Endodermal cell (in vitro differentiated cells): ENCODE results near the gene LRR1. TPM values are rescaled to one million over a fixed set of nuclear protein-coding genes. Genes with fewer than 3 reads are reported as not detected.

Experiments used
- DNase-seq: peaks from one replicate; pipeline ENCODE4 v3.0.0-alpha.2; 2017
- H3K27ac ChIP-seq: 2 replicates; pipeline ENCODE4 v1.5.1; 2013; ENCODE audit warnings: mild to moderate bottlenecking, low read depth, low read length, moderate library complexity
- H3K27me3 ChIP-seq: 2 replicates; pipeline ENCODE4 v1.6.1; 2013; ENCODE audit warnings: mild to moderate bottlenecking, low read length, moderate library complexity; ENCODE audit not compliant: insufficient read depth, control insufficient read depth, poor library complexity, severe bottlenecking
- H3K36me3 ChIP-seq: 2 replicates; pipeline ENCODE4 v1.7.0; 2013; ENCODE audit warnings: mild to moderate bottlenecking, low read length, moderate library complexity; ENCODE audit not compliant: control insufficient read depth, insufficient read depth
- H3K4me1 ChIP-seq: one replicate; pipeline ENCODE4 v1.7.0; 2013; ENCODE audit warnings: low read length; ENCODE audit not compliant: control insufficient read depth, insufficient read depth
- H3K4me3 ChIP-seq: 2 replicates; pipeline ENCODE4 v1.5.1; 2013; ENCODE audit warnings: mild to moderate bottlenecking, low read length, moderate library complexity
- H3K9ac ChIP-seq: 2 replicates; pipeline ENCODE4 v1.6.1; 2013; ENCODE audit warnings: mild to moderate bottlenecking, low read length, moderate library complexity; ENCODE audit not compliant: poor library complexity, severe bottlenecking; ENCODE audit errors: extremely low read depth
- H3K9me3 ChIP-seq: 2 replicates; pipeline ENCODE4 v1.6.1; 2013; ENCODE audit warnings: mild to moderate bottlenecking, low read length, moderate library complexity; ENCODE audit not compliant: control insufficient read depth
- H3K27ac Mint-ChIP-seq: 2 replicates; pipeline ENCODE4 v1.8.0; 2020; ENCODE audit warnings: mixed read lengths
- H3K27me3 Mint-ChIP-seq: 2 replicates; pipeline ENCODE4 v1.8.0; 2021; ENCODE audit warnings: mild to moderate bottlenecking, mixed read lengths; ENCODE audit not compliant: insufficient read depth
- H3K36me3 Mint-ChIP-seq: 2 replicates; pipeline ENCODE4 v1.8.0; 2020; ENCODE audit warnings: low read depth, mixed read lengths
- H3K4me1 Mint-ChIP-seq: 2 replicates; pipeline ENCODE4 v1.8.0; 2020; ENCODE audit warnings: mixed read lengths
- H3K4me3 Mint-ChIP-seq: 2 replicates; pipeline ENCODE4 v1.8.0; 2020; ENCODE audit warnings: mild to moderate bottlenecking, moderate library complexity, mixed read lengths
- H3K9me3 Mint-ChIP-seq: 2 replicates; pipeline ENCODE4 v1.8.0; 2020; ENCODE audit warnings: mild to moderate bottlenecking, mixed read lengths
- CTCF ChIP-seq: fragments of 200-600 bp; sonication (generic); conservative IDR thresholded peaks from 2 replicates; pipeline ENCODE4 v1.5.0; 2021; ENCODE audit warnings: antibody characterized with exemption, mild to moderate bottlenecking
- WGBS, 2 experiments: methylation state at CpG; one replicate each; pipeline versions ENCODE4 v1.1.5 to v1.1.7; 2013; ENCODE audit warnings: missing lambda C conversion rate in 2 of 2, mixed read lengths in 1 of 2; ENCODE audit not compliant: insufficient coverage in 1 of 2, insufficient read length in 1 of 2; 5-methylcytosine and 5-hydroxymethylcytosine counted together
- total RNA-seq, 2 donors: library from RNA; stranded (reverse); fragmentation: NEBNext Ultra II Directional in 1 of 2; extraction: Animal tissue kit (Norgen Biotek cat#: 25700) in 1 of 2; gene quantifications; 2 replicates in 1 of 2; 3 replicates in 1 of 2; pipeline ENCODE4 v1.2.1, GENCODE V29; 2021

Gene LRR1
- total RNA-seq, 2 donors from 2014 or later, result 20.4 to 22.9 TPM

DNA sequence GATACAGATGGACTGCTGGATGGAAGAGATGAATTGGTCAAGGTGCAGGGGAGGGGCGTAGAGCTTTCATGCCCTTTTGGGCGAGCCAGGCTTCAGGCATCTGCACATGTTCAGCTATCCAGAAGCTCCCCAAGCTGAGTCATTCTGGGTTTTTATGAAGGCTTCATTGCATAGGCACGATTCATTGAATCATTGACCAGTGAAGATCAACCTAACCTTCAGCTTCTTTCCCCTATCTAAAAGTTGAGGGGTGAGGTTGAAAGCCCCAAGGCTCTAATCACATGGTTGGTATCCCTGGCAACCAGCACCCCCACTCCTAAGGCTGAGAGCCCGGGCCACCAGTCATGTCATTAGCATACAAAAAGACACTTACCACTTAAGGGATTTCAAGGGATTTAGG lies 48.9 kb upstream of the LRR1 start:
- H3K27me3 Mint-ChIP-seq, result no peaks in the 10 kb centered on the region
- H3K9ac ChIP-seq, result no peak overlapping the region
- H3K4me3 Mint-ChIP-seq, result peak overlapping the region; percentile 26
- H3K9me3 Mint-ChIP-seq, result peaks cover 5% of the 10 kb centered on the region
- no peak for TF ChIP-seq CTCF
- H3K27me3 ChIP-seq, result no peaks in the 10 kb centered on the region
- H3K27ac ChIP-seq, result no peak overlapping the region
- peak overlapping the region; percentile 83 for H3K27ac Mint-ChIP-seq
- H3K4me1 ChIP-seq, result peaks cover 14% of the 10 kb centered on the region
- peaks cover 36% of the 10 kb centered on the region for H3K4me1 Mint-ChIP-seq
- H3K36me3 Mint-ChIP-seq, result peaks cover 5% of the 10 kb centered on the region
- H3K36me3 ChIP-seq, result no peaks in the 10 kb centered on the region
- H3K9me3 ChIP-seq, result peaks cover 3% of the 10 kb centered on the region
- DNase-seq, result peak; percentile 80
- 49 to 63% methylated on average over 3 to 4 of the region's 4 CpGs for WGBS, 2 experiments
- H3K4me3 ChIP-seq, result peak overlapping the region; percentile 47

DNA sequence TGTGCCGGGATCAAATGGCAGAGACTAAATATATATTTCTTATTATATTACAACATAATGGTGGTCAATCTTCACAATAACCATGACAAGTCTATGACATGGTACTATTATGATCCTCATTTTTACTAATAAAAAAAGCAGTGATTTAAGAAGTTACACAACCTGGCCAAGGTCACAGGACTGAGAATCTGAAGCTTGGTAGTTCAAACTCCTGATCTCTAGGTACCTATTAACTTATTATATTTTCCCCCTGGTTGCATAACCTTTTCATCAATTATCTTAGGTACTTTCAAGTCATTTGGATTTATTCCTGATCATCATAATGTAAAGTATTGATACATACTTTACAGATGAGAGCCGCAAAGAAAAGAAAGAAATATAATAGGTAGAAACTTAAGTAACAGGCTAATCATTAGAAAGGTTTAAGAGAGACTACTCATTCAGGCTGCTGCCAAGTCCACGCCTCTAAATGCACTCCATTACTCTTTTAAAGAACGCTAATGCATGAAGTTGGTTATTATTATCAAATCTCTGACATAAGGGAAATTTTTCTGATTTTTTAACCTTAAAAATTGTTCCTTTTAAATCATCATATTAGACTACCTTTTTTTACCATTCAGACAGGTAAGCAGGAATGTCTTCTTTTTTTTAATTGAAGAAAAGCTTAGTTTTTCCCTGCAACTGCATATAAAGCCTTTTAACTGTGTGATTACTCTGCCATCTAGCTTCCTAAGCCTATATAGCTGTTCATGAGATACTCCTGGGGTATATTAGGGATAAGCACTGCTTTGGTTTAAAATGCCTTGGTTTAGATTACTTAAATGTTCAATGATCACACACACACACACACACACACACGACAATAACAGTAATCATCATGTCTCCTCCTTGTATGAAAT lies 48.2 kb upstream of the LRR1 start:
- Histone ChIP-seq H3K4me1 (peaks cover 14% of the 10 kb centered on the region), H3K9me3 (peaks cover 3% of the 10 kb centered on the region), H3K27ac (no peak overlapping the region), H3K4me3 (no peak overlapping the region), H3K36me3 (no peaks in the 10 kb centered on the region), H3K9ac (peak overlapping the region; percentile 6), H3K27me3 (no peaks in the 10 kb centered on the region)
- Mint-ChIP-seq H3K36me3 (peaks cover 4% of the 10 kb centered on the region), H3K4me1 (peaks cover 36% of the 10 kb centered on the region), H3K27ac (peak overlapping the region; percentile 83), H3K9me3 (peaks cover 5% of the 10 kb centered on the region), H3K4me3 (peak overlapping the region; percentile 26), H3K27me3 (no peaks in the 10 kb centered on the region)
- DNase-seq, result no peak
- peak; percentile 71 for TF ChIP-seq CTCF
- 54% methylated on average over 3 of the region's 5 CpGs; no CpG with 5 or more reads in 1 of the 2 experiments for WGBS, 2 experiments

DNA sequence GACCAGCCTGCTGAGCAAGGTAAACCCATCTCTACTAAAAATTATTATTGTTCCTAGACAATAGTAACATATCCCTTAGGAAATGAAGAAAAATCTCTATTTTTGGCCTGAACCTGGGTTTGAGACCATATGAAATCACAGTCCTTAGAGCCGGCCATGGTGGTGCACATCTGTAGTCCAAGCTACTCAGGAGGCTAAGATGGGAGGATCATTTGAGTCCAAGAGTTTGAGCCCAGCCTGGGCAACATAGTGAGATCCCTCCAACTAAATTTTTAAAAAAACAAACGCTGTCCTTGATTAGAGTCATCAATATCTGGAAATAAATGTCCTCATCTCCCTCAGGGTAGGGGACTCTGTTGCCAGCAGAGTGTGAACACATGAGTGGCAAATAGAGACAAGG lies 47.2 kb upstream of the LRR1 start:
- H3K4me3 Mint-ChIP-seq, result no peak overlapping the region
- Histone ChIP-seq H3K4me3 (no peak overlapping the region), H3K27me3 (no peaks in the 10 kb centered on the region), H3K9ac (no peak overlapping the region), H3K27ac (no peak overlapping the region), H3K36me3 (no peaks in the 10 kb centered on the region), H3K9me3 (peaks cover 3% of the 10 kb centered on the region), H3K4me1 (peaks cover 14% of the 10 kb centered on the region)
- H3K9me3 Mint-ChIP-seq, result peaks cover 5% of the 10 kb centered on the region
- no peak for DNase-seq
- H3K36me3 Mint-ChIP-seq, result peaks cover 3% of the 10 kb centered on the region
- H3K4me1 Mint-ChIP-seq, result peaks cover 31% of the 10 kb centered on the region
- no peak for TF ChIP-seq CTCF
- 96 to 100% methylated on average over 2 of the region's 2 CpGs for WGBS, 2 experiments
- no peaks in the 10 kb centered on the region for H3K27me3 Mint-ChIP-seq
- no peak overlapping the region for H3K27ac Mint-ChIP-seq
